BE2C (cell line): Measurements from ENCODE around the gene OR2T27.
"Not testable (repeated sequence)": the region's sequence is repeated elsewhere in the genome, so short reads cannot be mapped to it uniquely, and the experiment has no call there.

Experiments
- DNase-seq: peaks from one replicate; pipeline ENCODE4 v3.0.0-alpha.2; 2020
- H3K27me3 ChIP-seq: fragments of 250-450 bp; sonication (Bioruptor Pico); 2 replicates; pipeline ENCODE4 v1.5.1; 2020; ENCODE audit warnings: mild to moderate bottlenecking
- H3K36me3 ChIP-seq: fragments of 250-450 bp; sonication (Bioruptor Pico); 2 replicates; pipeline ENCODE4 v1.5.1; 2020; ENCODE audit warnings: mild to moderate bottlenecking
- H3K4me1 ChIP-seq: fragments of 250-450 bp; sonication (Bioruptor Pico); 2 replicates; pipeline ENCODE4 v1.5.1; 2020
- H3K4me3 ChIP-seq: 2 replicates; pipeline ENCODE4 v1.5.1; 2011; ENCODE audit warnings: low read depth, low read length
- H3K9me3 ChIP-seq: fragments of 250-450 bp; sonication (Bioruptor Pico); 2 replicates; pipeline ENCODE4 v1.5.1; 2020
- TF ChIP-seq, protein P1 (sequence below): IDR thresholded peaks from 2 replicates; pipeline ENCODE4 v1.5.1; 2012; ENCODE audit warnings: mild to moderate bottlenecking, low read depth, low read length

The OR2T27 gene

DNA sequence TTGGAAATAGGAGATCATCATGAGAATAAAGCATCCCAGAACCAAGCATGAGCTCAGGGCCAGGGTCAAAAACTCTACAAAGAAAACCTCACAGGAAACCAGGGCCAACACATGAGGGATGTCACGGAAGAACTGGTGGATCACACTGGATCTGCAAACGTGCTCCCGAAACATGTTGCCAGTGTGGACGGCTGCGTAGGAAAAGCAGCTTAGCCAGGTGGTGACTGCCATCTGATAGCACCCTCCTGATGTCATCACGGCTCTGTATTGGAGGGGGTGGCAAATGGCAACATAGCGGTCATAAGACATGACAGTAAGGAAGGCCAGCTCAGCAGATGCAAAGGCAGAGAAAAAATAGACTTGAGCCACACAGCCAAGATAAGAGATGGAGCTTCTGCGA lies 26.3 kb upstream of the OR2T27 start:
- Histone ChIP-seq H3K4me1 (no peaks in the 10 kb centered on the region), H3K27me3 (no peaks in the 10 kb centered on the region), H3K9me3 (no peaks in the 10 kb centered on the region), H3K4me3 (no peak overlapping the region), H3K36me3 (no peaks in the 10 kb centered on the region)
- TF ChIP-seq, protein P1, sequence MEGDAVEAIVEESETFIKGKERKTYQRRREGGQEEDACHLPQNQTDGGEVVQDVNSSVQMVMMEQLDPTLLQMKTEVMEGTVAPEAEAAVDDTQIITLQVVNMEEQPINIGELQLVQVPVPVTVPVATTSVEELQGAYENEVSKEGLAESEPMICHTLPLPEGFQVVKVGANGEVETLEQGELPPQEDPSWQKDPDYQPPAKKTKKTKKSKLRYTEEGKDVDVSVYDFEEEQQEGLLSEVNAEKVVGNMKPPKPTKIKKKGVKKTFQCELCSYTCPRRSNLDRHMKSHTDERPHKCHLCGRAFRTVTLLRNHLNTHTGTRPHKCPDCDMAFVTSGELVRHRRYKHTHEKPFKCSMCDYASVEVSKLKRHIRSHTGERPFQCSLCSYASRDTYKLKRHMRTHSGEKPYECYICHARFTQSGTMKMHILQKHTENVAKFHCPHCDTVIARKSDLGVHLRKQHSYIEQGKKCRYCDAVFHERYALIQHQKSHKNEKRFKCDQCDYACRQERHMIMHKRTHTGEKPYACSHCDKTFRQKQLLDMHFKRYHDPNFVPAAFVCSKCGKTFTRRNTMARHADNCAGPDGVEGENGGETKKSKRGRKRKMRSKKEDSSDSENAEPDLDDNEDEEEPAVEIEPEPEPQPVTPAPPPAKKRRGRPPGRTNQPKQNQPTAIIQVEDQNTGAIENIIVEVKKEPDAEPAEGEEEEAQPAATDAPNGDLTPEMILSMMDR: no peak
- no peak for DNase-seq

DNA sequence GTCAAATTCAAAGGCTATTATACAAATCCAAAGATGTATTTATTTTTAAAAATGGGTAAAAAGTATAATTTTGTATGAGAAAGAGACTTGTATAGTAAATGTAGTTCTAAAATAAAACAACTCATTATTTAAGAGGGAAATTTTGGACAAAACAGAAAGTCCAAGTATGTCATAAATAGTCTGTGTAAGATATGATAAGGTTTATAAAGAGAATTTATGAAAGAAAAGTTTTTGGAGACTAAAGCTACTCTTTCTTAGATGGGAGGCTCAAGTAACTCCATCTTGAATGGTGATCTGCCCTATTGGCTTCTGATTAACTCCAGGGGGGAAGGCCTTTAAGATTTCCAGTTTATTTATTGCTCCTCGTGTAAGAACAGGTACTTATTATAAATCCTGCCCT lies 14.7 kb upstream of the OR2T27 start:
- Histone ChIP-seq H3K27me3 (no peaks in the 10 kb centered on the region), H3K9me3 (no peaks in the 10 kb centered on the region), H3K4me3 (no peak overlapping the region), H3K36me3 (no peaks in the 10 kb centered on the region), H3K4me1 (no peaks in the 10 kb centered on the region)
- TF ChIP-seq, protein P1: no peak
- DNase-seq: no peak

DNA sequence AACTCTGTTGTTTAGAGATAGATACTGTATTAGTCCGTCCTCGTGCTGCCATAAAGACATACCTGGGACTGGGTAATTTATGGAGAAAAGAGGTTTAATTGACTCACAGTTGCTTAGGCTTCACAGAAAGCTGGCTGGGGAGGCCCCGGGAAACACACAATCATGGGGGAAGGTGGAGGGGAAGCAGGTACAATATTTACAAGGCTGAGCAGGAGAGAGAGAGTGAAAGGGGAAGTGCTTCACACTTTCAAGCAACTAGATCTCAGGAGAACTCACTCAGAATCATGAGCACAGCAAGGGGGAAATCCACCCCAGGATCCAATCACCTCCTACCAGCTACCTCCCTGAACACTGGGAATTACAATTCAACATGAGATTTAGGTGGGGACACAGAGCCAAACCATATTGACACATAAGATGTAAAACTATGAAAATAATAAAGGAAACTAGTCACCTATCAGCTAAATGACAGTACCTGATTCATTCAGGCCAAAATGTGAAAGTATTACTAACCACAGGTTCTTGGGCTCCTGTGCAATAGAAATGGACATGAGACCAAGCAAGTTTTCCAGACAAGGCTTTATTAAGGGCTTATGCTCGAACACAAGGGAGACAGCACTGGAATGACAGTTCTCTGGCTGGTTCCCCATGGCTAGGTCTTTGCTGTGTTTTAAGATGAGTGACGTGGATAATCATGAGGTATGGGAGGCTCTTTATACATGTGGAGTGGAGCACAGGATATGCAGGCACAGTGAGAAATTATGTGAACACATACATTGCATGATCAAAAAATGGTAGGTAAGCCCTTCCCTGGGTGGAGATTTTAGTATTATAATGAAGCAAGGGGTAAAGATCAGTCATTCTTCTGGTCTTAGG lies 8.4 kb upstream of the OR2T27 start:
- not testable (repeated sequence) for H3K9me3 ChIP-seq, H3K27me3 ChIP-seq, DNase-seq, H3K4me1 ChIP-seq, H3K36me3 ChIP-seq, H3K4me3 ChIP-seq

DNA sequence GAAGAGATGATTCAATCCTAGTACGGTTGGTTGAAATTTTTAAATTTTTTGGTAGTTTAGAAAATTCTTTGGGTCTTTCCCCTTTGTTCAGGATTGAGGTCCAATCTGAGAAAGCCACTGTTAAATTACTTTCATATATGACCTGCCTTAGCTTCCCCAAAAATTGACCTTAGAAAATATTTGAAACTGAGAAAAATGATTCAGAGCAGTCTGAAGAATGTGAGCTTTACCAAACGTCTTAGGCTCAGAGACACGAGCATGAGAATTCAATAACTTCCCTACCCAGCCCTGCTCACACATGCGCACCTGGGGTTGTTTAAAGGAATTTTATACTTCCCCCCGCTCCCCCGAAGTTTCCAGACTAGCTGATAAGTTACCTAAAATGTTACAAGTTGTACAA lies 1.5 kb upstream of the OR2T27 start:
- not testable (repeated sequence) for H3K27me3 ChIP-seq, DNase-seq, H3K4me3 ChIP-seq, H3K36me3 ChIP-seq, H3K9me3 ChIP-seq, H3K4me1 ChIP-seq

DNA sequence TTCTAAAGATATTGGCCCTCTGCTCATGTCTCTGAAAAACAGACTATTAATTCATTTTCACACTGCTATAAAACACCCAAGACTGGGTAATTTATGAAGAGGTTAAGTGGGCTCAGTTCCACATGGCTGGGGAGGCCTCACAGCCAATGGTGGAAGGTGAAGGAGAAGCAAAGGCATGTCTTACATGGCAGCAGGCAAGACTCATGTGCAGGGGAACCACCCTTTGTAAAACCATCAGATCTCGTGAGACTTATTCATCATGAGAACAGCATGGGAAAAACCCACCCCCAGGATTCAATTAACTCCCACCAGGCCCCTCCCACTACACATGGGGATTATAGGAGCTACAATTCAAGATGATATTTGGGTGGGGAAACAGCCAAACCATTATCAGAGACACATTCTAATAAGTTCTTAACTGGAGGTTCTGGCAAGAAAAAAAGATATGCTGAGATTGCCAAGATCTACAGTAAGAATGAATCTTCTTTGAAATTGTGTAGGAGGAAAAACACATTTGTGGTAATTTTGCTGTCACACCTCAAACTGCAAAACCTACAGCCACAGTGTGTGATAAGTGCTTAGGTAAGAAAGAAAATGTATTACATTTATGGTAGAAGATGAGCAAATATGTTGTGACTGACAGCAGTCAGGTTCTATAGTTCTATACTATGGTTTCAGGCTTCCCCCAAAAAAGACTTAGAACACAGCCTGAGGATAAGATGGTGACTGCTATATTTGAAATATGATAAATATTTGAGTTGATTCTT lies 6.4 kb downstream of the OR2T27 start:
- DNase-seq, H3K9me3 ChIP-seq: not testable (repeated sequence)

DNA sequence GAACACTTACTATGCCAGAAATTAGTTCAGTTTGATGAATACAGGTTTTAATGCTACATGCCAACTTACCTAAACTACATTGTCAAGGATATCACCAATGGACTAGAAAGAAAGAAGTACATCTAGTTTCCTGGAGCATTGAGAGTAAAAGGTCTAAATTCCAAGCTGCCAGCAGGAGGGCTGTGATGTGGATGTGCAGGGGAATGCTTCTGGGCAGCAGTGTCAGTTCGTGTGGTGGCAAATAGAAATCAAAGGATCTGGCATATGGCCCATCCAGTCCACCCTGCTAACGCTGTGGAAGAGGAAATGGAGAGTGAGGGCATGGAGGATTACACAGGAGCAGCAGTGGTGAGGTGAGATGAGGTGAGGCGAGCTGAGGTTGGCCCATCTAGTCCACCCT lies 10.2 kb downstream of the OR2T27 start, which contains the start of gene OR2T35:
Gene OR2T35 (minus strand): TSS at position 101 of the 400 bp plus-strand sequence. CDS start 6,020 bp downstream, outside the sequence.
- not testable (repeated sequence) for DNase-seq, H3K36me3 ChIP-seq, H3K27me3 ChIP-seq, H3K4me3 ChIP-seq, H3K4me1 ChIP-seq, H3K9me3 ChIP-seq

More for the DNA sequence above, 6.4 kb downstream of the OR2T27 start:
- H3K4me1 ChIP-seq, H3K4me3 ChIP-seq, H3K27me3 ChIP-seq, H3K36me3 ChIP-seq: not testable (repeated sequence)

DNA sequence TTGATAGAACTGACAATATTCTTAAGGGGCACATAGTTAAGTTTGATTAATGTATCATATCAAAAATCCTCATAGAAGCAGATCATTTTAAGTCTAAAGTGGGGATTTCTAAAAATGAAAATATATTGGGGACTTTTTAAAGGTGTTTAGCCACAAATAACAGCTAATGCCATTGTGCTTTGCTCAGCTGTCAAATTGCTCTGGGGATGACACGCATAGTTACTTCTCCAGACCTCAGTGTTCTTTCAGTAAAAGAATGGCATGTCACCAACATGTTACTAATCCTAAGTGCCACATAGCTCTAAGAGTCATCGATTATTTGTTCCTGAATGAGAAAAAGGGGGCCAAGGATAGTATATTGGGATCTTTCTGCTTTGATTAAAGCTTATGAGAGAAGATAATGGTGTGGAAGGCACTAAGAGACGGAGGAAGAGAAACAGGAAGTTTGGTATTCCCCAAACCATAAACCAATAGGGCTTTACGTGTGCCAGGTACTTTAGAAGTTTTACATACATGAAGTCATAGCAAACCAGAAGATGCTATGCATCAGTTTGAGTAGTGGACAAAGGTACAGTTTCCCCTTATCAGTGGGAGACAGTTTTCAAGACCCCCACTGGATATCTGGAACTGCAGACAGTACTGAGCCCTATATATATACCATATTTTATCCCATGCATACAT lies 12.2 kb downstream of the OR2T27 start:
- H3K9me3 ChIP-seq, H3K27me3 ChIP-seq, H3K36me3 ChIP-seq, H3K4me3 ChIP-seq, H3K4me1 ChIP-seq, DNase-seq: not testable (repeated sequence)

DNA sequence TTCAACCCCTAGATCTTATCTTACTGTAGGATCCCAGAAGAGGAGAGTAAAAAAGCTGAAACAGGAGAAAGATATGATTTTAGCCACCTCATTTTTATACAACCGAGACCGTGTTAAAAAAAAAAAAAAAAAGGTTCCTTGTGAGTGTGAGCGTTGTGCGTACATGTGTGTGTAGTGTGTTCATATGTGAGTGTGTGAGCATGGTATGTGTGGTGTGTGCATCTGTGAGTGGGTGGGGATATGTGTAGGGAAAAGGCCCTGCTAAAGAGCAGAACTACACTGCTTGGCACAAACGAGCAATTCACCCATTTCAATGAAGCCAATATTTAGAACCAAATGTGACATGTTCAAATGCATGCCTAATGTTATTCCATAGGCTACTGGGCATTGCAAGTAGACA lies 13.7 kb downstream of the OR2T27 start:
- H3K9me3 ChIP-seq, H3K27me3 ChIP-seq, DNase-seq, H3K36me3 ChIP-seq, H3K4me1 ChIP-seq, H3K4me3 ChIP-seq: not testable (repeated sequence)

DNA sequence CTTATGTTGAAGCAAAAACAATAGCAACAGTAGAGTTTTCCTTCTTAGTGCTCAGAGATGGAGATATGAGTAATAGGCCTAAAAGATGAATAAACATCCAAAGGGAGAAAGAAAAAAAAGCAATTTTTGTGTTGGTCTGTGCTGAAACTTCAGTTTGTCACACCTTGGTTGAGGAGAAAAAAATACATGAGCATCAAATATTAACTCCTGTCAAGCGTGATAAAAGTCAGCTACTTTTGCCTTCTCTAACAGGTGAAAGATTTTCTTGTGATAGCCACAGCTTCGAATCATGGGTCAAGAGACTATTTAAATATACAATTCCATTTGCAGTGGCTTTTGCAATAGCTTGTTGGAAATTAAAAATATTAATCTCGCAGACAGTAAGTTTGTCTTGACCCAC lies 14.4 kb downstream of the OR2T27 start:
- not testable (repeated sequence) for H3K9me3 ChIP-seq, H3K27me3 ChIP-seq, H3K36me3 ChIP-seq, DNase-seq, H3K4me3 ChIP-seq, H3K4me1 ChIP-seq

DNA sequence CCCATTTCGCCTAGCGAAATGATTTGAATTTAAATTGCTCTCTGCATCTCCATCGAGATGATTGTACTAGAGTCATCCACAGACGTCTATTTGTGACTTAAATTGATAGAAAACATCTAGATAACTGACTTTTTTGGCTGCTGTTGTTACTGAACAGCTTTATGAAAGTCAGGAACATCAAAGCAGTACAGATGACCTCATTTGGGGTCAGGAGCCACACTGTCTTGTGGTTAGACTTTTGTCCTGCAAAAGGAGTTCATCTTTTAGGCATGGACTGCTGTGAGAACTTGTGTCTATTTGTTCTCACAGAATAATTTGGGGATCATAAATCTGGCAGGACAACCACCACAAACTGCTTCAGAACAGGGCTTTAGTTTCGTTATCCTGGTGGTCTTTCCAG lies 15.7 kb downstream of the OR2T27 start:
- H3K36me3 ChIP-seq, H3K27me3 ChIP-seq, DNase-seq, H3K4me1 ChIP-seq, H3K4me3 ChIP-seq, H3K9me3 ChIP-seq: not testable (repeated sequence)

DNA sequence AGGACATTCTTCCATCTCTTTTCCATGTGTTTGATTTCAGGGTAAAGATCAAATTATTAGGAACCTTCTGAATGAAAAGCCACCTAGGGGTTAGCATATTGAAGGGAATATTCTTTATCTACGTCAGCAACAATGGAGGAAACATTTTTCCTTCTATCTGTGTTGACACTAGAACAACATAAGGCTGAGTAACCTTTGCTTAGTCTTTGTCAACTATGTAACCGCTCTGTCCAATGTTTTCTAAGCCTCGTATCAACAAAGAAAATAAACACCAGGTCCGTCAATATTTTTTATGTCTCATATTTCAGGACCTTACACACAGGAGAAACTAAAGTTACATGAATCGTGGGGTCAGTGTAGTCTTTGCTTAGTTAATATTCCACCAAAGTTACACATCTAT lies 18.7 kb downstream of the OR2T27 start:
- H3K4me1 ChIP-seq, H3K9me3 ChIP-seq, DNase-seq, H3K4me3 ChIP-seq, H3K36me3 ChIP-seq, H3K27me3 ChIP-seq: not testable (repeated sequence)

DNA sequence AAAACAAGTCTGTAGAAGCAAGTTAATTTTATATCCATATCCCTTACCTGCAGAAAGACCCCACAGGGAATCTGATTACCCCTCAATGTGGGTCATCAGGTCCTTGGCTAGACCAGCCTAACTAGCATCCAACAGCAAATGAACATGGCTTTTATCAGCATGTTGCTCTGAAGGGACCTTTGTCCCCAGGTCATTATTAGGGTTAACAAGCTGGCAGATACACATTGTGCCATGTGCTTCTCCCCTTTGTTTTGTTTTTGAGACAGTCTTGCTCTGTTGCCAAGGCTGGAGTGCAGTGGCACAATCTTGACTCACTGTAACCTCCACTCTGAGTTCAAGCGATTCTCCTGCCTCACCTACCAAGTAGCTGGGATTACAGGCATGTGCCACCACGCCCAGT lies 20.3 kb downstream of the OR2T27 start, which contains the start of gene OR2T11:
Gene OR2T11 (minus strand): TSS at position 101 of the 400 bp plus-strand sequence. CDS start 7,963 bp downstream, outside the sequence.
- H3K4me1 ChIP-seq, H3K27me3 ChIP-seq, DNase-seq: not testable (repeated sequence)

More for the DNA sequence above, 20.3 kb downstream of the OR2T27 start, which contains the start of gene OR2T11:
- not testable (repeated sequence) for H3K36me3 ChIP-seq, H3K9me3 ChIP-seq, H3K4me3 ChIP-seq
